ENCODE data around the gene JAG1.

DNA sequence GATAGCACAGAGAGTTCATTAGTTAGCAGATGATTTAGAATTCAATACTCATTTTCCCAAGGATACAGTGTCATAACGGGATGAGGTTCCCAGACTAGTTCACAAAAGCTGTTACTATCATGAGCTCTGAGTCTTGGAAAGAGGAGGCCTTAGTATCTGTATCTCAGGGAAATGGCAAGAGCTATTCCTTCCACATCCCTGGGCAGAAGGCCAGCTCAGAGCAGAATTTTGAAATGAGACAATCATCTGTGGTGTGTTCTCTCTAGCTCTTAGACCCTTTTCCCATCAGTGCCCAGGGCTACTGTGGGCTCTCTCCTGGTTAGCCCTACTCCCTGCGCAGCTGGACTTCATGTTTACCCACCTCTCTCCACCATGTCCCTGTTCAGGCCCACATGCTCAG, 64.5 kb downstream of the JAG1 start:
- TF ChIP-seq, protein P1, sequence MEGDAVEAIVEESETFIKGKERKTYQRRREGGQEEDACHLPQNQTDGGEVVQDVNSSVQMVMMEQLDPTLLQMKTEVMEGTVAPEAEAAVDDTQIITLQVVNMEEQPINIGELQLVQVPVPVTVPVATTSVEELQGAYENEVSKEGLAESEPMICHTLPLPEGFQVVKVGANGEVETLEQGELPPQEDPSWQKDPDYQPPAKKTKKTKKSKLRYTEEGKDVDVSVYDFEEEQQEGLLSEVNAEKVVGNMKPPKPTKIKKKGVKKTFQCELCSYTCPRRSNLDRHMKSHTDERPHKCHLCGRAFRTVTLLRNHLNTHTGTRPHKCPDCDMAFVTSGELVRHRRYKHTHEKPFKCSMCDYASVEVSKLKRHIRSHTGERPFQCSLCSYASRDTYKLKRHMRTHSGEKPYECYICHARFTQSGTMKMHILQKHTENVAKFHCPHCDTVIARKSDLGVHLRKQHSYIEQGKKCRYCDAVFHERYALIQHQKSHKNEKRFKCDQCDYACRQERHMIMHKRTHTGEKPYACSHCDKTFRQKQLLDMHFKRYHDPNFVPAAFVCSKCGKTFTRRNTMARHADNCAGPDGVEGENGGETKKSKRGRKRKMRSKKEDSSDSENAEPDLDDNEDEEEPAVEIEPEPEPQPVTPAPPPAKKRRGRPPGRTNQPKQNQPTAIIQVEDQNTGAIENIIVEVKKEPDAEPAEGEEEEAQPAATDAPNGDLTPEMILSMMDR (IDR thresholded peaks at IDR 0.05; ENCODE audit: low read depth, low read length), result no peak
- TF ChIP-seq EZH2phosphoT487 (IDR thresholded peaks at IDR 0.05; ENCODE audit: low read depth), result no peak
